H7 (cell line): Measurements from ENCODE around the gene PSMB5. TPM values are rescaled to one million over a fixed set of nuclear protein-coding genes. Genes with fewer than 3 reads are reported as not detected.

ENCODE experiments used
- total RNA-seq: library from RNA; depleted of rRNA; stranded (reverse); fragments of >200 nt; shearing (Covaris generic); gene quantifications from 2 replicates; pipeline ENCODE4 v1.2.3, GENCODE V29; 2014; rRNA removed

The PSMB5 gene
- total RNA-seq, 1 experiment from 2014 or later: 328 TPM

Other genes starting within 250 kb of the PSMB5 start
- gene SLC7A7, start 219.5 kb downstream of the PSMB5 start, total RNA-seq: 5.7 and 8.3 TPM in 2 replicates
- 80.8 and 86.6 TPM in 2 replicates for gene MRPL52, start 205.0 kb downstream of the PSMB5 start, total RNA-seq
- gene MMP14, start 198.3 kb downstream of the PSMB5 start, total RNA-seq: 54.6 and 79.8 TPM in 2 replicates
- 9.5 and 19.3 TPM in 2 replicates for gene LRP10, start 163.2 kb downstream of the PSMB5 start, total RNA-seq
- 0.33 and 0.73 TPM in 2 replicates for gene REM2, start 151.7 kb downstream of the PSMB5 start, total RNA-seq
- gene RBM23, start 115.8 kb downstream of the PSMB5 start, total RNA-seq: 41.9 and 45.0 TPM in 2 replicates
- gene PRMT5, start 105.5 kb downstream of the PSMB5 start, total RNA-seq: 86.7 and 114 TPM in 2 replicates
- 96.5 and 104 TPM in 2 replicates for gene HAUS4, start 77.8 kb downstream of the PSMB5 start, total RNA-seq
- gene AJUBA, start 52.3 kb downstream of the PSMB5 start, total RNA-seq: 27.0 and 27.5 TPM in 2 replicates
- gene C14orf93, start 24.8 kb downstream of the PSMB5 start, total RNA-seq: 13.2 and 16.9 TPM in 2 replicates
- gene PSMB11, start 7.3 kb upstream of the PSMB5 start, total RNA-seq: not detected in 2 replicates
- 9.7 and 12.3 TPM in 2 replicates for gene CDH24, start 22.6 kb upstream of the PSMB5 start, total RNA-seq
- gene ACIN1, start 60.2 kb upstream of the PSMB5 start, total RNA-seq: 83.4 and 89.5 TPM in 2 replicates
- gene C14orf119, start 60.6 kb upstream of the PSMB5 start, total RNA-seq: 73.7 and 97.8 TPM in 2 replicates
- gene CIROP, start 70.1 kb upstream of the PSMB5 start, total RNA-seq: 0.42 TPM in 1 of 2 replicates, not detected in the other
- gene CEBPE, start 84.4 kb upstream of the PSMB5 start, total RNA-seq: 0.44 TPM in 1 of 2 replicates, not detected in the other
- gene SLC7A8, start 148.8 kb upstream of the PSMB5 start, total RNA-seq: 66.7 and 79.1 TPM in 2 replicates
- gene RNF212B, start 203.0 kb upstream of the PSMB5 start, total RNA-seq: 0.24 TPM in 1 of 2 replicates, not detected in the other